SU-DHL-6 (cell line): Measurements from ENCODE around the gene GPATCH3.

Experiments
- H2AFZ ChIP-seq: fragments of 200-600 bp; sonication (generic); 2 replicates; pipeline ENCODE4 v1.6.1; 2014; ENCODE audit warnings: low read depth, mild to moderate bottlenecking, moderate library complexity, mixed read lengths, antibody characterized with exemption, low read length; ENCODE audit not compliant: severe bottlenecking
- H3F3A ChIP-seq: fragments of 200-600 bp; shearing (Covaris generic); 2 replicates; pipeline ENCODE4 v1.6.0; 2016; ENCODE audit warnings: antibody characterized with exemption, mild to moderate bottlenecking; ENCODE audit not compliant: insufficient read depth
- H3K27ac ChIP-seq: fragments of 200-600 bp; sonication (generic); 2 replicates; pipeline ENCODE4 v1.5.1; 2016; ENCODE audit warnings: low read depth, mild to moderate bottlenecking, low read length, moderate library complexity, mixed read lengths
- H3K27me3 ChIP-seq: fragments of 200-600 bp; sonication (generic), shearing (Covaris generic); 2 replicates; pipeline ENCODE4 v1.6.0; 2014; ENCODE audit warnings: mild to moderate bottlenecking, low read length
- H3K36me3 ChIP-seq: fragments of 200-600 bp; sonication (generic); 2 replicates; pipeline ENCODE4 v1.6.1; 2014; ENCODE audit warnings: mild to moderate bottlenecking, low read length, mixed read lengths
- H3K4me2 ChIP-seq: fragments of 300-600, 200-600 bp; shearing (Covaris generic), sonication (generic); 2 replicates; pipeline ENCODE4 v1.6.0; 2014; ENCODE audit warnings: low read length, low read depth, mild to moderate bottlenecking; ENCODE audit not compliant: poor library complexity, severe bottlenecking
- H3K4me3 ChIP-seq: fragments of 200-600 bp; sonication (generic); 2 replicates; pipeline ENCODE4 v1.5.1; 2014; ENCODE audit warnings: antibody characterized with exemption, low read length, mild to moderate bottlenecking, mixed read lengths; ENCODE audit not compliant: insufficient read depth, poor library complexity, severe bottlenecking
- H3K79me2 ChIP-seq: fragments of 200-600 bp; sonication (generic); 2 replicates; pipeline ENCODE4 v1.6.1; 2014; ENCODE audit warnings: mild to moderate bottlenecking, low read length, moderate library complexity; ENCODE audit not compliant: insufficient read depth
- H3K9ac ChIP-seq: fragments of 200-600 bp; sonication (generic); 2 replicates; pipeline ENCODE4 v1.7.0; 2014; ENCODE audit warnings: mild to moderate bottlenecking, low read length
- H3K9me2 ChIP-seq: fragments of 200-600 bp; sonication (generic); replicated peaks from 2 replicates; pipeline ENCODE4 v1.6.1; 2014; ENCODE audit warnings: low read length; ENCODE audit not compliant: insufficient read depth
- H3K9me3 ChIP-seq: fragments of 200-600 bp; sonication (generic); 2 replicates; pipeline ENCODE4 v1.6.1; 2014; ENCODE audit warnings: low read length, mixed read lengths; ENCODE audit not compliant: insufficient read depth
- H4K20me1 ChIP-seq: fragments of 200-600 bp; sonication (generic); 2 replicates; pipeline ENCODE4 v1.6.1; 2014; ENCODE audit warnings: low read depth, mild to moderate bottlenecking, antibody characterized with exemption, low read length, moderate library complexity, mixed read lengths
- EZH2phosphoT487 ChIP-seq: fragments of 200-600 bp; sonication (generic), shearing (Covaris generic); conservative IDR thresholded peaks from 2 replicates; pipeline ENCODE4 v1.6.1; 2018; ENCODE audit warnings: mild to moderate bottlenecking, antibody characterized with exemption, low read length, moderate library complexity, mixed read lengths
- TF ChIP-seq, protein P1 (sequence below): fragments of 200-600 bp; sonication (generic); IDR thresholded peaks from one replicate; pipeline ENCODE4 v1.5.1; 2017; ENCODE audit warnings: antibody characterized with exemption, mild to moderate bottlenecking, low read length, moderate library complexity; ENCODE audit not compliant: insufficient read depth, poor library complexity, severe bottlenecking

GPATCH3 gene

DNA sequence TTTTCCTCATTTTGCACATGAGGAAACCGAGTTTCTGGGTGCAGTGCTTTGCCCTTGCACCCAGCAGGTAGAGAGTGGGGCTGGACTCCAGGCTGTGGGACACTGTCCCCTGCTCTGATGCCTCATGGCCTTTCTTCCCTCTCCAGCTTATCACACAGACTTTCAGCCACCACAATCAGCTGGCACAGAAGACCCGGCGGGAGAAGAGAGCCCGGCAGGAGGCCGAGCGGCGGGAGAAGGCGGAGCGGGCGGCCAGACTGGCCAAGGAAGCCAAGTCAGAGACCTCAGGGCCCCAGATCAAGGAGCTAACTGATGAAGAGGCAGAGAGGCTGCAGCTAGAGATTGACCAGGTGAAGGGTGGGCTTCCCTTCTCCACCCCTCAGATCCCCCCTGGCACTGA, 41.0 kb upstream of the GPATCH3 start:
- H4K20me1 ChIP-seq = no peaks in the 10 kb centered on the region

DNA sequence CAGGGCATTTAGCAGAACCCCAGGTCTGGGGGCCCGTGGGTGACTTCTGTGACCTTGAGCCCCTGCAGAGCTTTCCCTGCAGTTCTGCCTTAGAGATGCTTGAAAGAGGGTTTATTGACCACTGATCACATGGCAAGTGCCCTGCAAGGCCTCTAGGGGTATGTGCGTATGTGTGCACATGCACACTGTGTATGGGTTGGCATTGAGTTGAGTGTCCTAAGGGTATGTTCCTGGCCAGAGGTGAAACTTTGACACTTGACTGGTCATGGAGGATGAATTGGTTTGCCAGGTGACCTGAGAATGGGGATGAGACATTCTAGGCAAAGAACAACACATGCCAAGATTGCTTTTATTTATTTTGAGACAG, 38.4 kb upstream of the GPATCH3 start:
- Histone ChIP-seq H3K9me3 (no peaks in the 10 kb centered on the region), H3K9me2 (no peaks in the 10 kb centered on the region), H2AFZ (no peak overlapping the region), H3F3A (no peaks in the 10 kb centered on the region), H3K4me2 (no peak overlapping the region), H3K9ac (no peak overlapping the region), H3K36me3 (peaks cover 5% of the 10 kb centered on the region; the same call in 1 of the 2 replicates), H3K27ac (no peak overlapping the region), H3K27me3 (no peaks in the 10 kb centered on the region), H4K20me1 (no peaks in the 10 kb centered on the region), H3K79me2 (peaks cover 30% of the 10 kb centered on the region; the same call in 1 of the 2 replicates), H3K4me3 (no peak overlapping the region)
- no peak for TF ChIP-seq EZH2phosphoT487
- TF ChIP-seq, protein P1, sequence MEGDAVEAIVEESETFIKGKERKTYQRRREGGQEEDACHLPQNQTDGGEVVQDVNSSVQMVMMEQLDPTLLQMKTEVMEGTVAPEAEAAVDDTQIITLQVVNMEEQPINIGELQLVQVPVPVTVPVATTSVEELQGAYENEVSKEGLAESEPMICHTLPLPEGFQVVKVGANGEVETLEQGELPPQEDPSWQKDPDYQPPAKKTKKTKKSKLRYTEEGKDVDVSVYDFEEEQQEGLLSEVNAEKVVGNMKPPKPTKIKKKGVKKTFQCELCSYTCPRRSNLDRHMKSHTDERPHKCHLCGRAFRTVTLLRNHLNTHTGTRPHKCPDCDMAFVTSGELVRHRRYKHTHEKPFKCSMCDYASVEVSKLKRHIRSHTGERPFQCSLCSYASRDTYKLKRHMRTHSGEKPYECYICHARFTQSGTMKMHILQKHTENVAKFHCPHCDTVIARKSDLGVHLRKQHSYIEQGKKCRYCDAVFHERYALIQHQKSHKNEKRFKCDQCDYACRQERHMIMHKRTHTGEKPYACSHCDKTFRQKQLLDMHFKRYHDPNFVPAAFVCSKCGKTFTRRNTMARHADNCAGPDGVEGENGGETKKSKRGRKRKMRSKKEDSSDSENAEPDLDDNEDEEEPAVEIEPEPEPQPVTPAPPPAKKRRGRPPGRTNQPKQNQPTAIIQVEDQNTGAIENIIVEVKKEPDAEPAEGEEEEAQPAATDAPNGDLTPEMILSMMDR = no peak

More for the DNA sequence above, 41.0 kb upstream of the GPATCH3 start:
- H3K36me3 ChIP-seq = peaks cover 8% of the 10 kb centered on the region; the same call in 1 of the 2 replicates
- no peak overlapping the region for H3K27ac ChIP-seq
- no peaks in the 10 kb centered on the region for H3K9me2 ChIP-seq
- H3K4me3 ChIP-seq = no peak overlapping the region
- no peak overlapping the region for H2AFZ ChIP-seq
- peaks cover 24% of the 10 kb centered on the region; the same call in 1 of the 2 replicates for H3K79me2 ChIP-seq
- no peaks in the 10 kb centered on the region for H3F3A ChIP-seq
- no peaks in the 10 kb centered on the region for H3K27me3 ChIP-seq
- H3K9me3 ChIP-seq = no peaks in the 10 kb centered on the region
- TF ChIP-seq, protein P1 = no peak
- no peak for TF ChIP-seq EZH2phosphoT487
- H3K9ac ChIP-seq = no peak overlapping the region
- H3K4me2 ChIP-seq = no peak overlapping the region

GRCh38 chr1:26938004-26938658, 37.9 kb upstream of the GPATCH3 start:
- Histone ChIP-seq H3K9me3 (no peaks in the 10 kb centered on the region), H3K4me3 (no peak overlapping the region), H3F3A (no peaks in the 10 kb centered on the region), H3K27ac (no peak overlapping the region), H3K9me2 (no peaks in the 10 kb centered on the region), H4K20me1 (no peaks in the 10 kb centered on the region), H3K4me2 (no peak overlapping the region), H3K36me3 (peaks cover under 1% of the 10 kb centered on the region; the same call in 1 of the 2 replicates), H3K27me3 (no peaks in the 10 kb centered on the region), H3K79me2 (peaks cover 33% of the 10 kb centered on the region; the same call in 1 of the 2 replicates), H2AFZ (no peak overlapping the region), H3K9ac (no peak overlapping the region)
- TF ChIP-seq, protein P1 = no peak
- no peak for TF ChIP-seq EZH2phosphoT487
